Measurements from ENCODE around the gene CRAT. TPM values are rescaled to one million over a fixed set of nuclear protein-coding genes. Genes with fewer than 3 reads are reported as not detected.

CRAT gene
- total and polyA plus RNA-seq, 2 experiments from 2014 or later: 40.4 to 64.6 TPM

GRCh38 chr9:129079829-129080228, 30.8 kb downstream of the CRAT start:
- 90% methylated on average over 13 of the region's 13 CpGs for WGBS (ENCODE audit: low lambda C conversion rate, missing lambda C conversion rate)
- H3K4me1 ChIP-seq (ENCODE audit: insufficient read depth): peaks cover 5% of the 10 kb centered on the region
- TF ChIP-seq EZH2phosphoT487 (IDR thresholded peaks at IDR 0.05; ENCODE audit: low read depth, severe bottlenecking, unreplicated experiment) (no peak), EZH2 (IDR thresholded peaks at IDR 0.05; ENCODE audit: borderline replicate concordance) (no peak)
- TF ChIP-seq, protein P1, sequence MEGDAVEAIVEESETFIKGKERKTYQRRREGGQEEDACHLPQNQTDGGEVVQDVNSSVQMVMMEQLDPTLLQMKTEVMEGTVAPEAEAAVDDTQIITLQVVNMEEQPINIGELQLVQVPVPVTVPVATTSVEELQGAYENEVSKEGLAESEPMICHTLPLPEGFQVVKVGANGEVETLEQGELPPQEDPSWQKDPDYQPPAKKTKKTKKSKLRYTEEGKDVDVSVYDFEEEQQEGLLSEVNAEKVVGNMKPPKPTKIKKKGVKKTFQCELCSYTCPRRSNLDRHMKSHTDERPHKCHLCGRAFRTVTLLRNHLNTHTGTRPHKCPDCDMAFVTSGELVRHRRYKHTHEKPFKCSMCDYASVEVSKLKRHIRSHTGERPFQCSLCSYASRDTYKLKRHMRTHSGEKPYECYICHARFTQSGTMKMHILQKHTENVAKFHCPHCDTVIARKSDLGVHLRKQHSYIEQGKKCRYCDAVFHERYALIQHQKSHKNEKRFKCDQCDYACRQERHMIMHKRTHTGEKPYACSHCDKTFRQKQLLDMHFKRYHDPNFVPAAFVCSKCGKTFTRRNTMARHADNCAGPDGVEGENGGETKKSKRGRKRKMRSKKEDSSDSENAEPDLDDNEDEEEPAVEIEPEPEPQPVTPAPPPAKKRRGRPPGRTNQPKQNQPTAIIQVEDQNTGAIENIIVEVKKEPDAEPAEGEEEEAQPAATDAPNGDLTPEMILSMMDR (IDR thresholded peaks at IDR 0.05; ENCODE audit: poor library complexity): no peak
- peaks cover 27% of the 10 kb centered on the region for H3K79me2 ChIP-seq
- no peaks in the 10 kb centered on the region for H4K20me1 ChIP-seq (ENCODE audit: insufficient read depth, poor library complexity, severe bottlenecking)
- no peak for DNase-seq (ENCODE audit: low spot score)
- no peaks in the 10 kb centered on the region for H3K9me2 ChIP-seq (replicated peaks; ENCODE audit: insufficient read depth)
- H3K27me3 ChIP-seq: no peaks in the 10 kb centered on the region
- no peaks in the 10 kb centered on the region for H3K36me3 ChIP-seq (replicated peaks; ENCODE audit: insufficient read depth, low read depth)
- H3K27ac ChIP-seq: no peak overlapping the region
- H3K4me2 ChIP-seq: peak overlapping the region; percentile 77
- peak overlapping the region; percentile 32 for H3K4me3 ChIP-seq
- H2AFZ ChIP-seq: peak overlapping the region; percentile 34
- no peaks in the 10 kb centered on the region for H3K9me3 ChIP-seq (ENCODE audit: low read depth)

GRCh38 chr9:129078691-129079503, 31.7 kb downstream of the CRAT start:
- Histone ChIP-seq H3K9me2 (replicated peaks; ENCODE audit: insufficient read depth) (no peaks in the 10 kb centered on the region), H3K4me1 (ENCODE audit: insufficient read depth) (peaks cover 5% of the 10 kb centered on the region), H3K27me3 (no peaks in the 10 kb centered on the region), H2AFZ (no peak overlapping the region), H3K27ac (no peak overlapping the region), H3K9me3 (ENCODE audit: low read depth) (no peaks in the 10 kb centered on the region), H3K36me3 (replicated peaks; ENCODE audit: insufficient read depth, low read depth) (no peaks in the 10 kb centered on the region), H3K4me3 (no peak overlapping the region), H3K4me2 (no peak overlapping the region), H3K79me2 (peaks cover 27% of the 10 kb centered on the region), H4K20me1 (ENCODE audit: insufficient read depth, poor library complexity, severe bottlenecking) (no peaks in the 10 kb centered on the region)
- WGBS (ENCODE audit: low lambda C conversion rate, missing lambda C conversion rate): 84% methylated on average over 18 of the region's 18 CpGs
- no peak for TF ChIP-seq EZH2phosphoT487 (IDR thresholded peaks at IDR 0.05; ENCODE audit: low read depth, severe bottlenecking, unreplicated experiment)
- TF ChIP-seq, protein P1 (IDR thresholded peaks at IDR 0.05; ENCODE audit: poor library complexity): no peak
- no peak for TF ChIP-seq EZH2 (IDR thresholded peaks at IDR 0.05; ENCODE audit: borderline replicate concordance)
- no peak for DNase-seq (ENCODE audit: low spot score)

GRCh38 chr9:129077236-129077635, 33.4 kb downstream of the CRAT start:
- Histone ChIP-seq H3K79me2 (peaks cover 11% of the 10 kb centered on the region), H3K9me2 (replicated peaks; ENCODE audit: insufficient read depth) (no peaks in the 10 kb centered on the region), H3K9me3 (ENCODE audit: low read depth) (no peaks in the 10 kb centered on the region), H3K36me3 (replicated peaks; ENCODE audit: insufficient read depth, low read depth) (no peaks in the 10 kb centered on the region), H3K4me1 (ENCODE audit: insufficient read depth) (peaks cover 5% of the 10 kb centered on the region), H3K27me3 (no peaks in the 10 kb centered on the region), H3K4me2 (no peak overlapping the region), H2AFZ (no peak overlapping the region), H3K27ac (no peak overlapping the region), H3K4me3 (no peak overlapping the region), H4K20me1 (ENCODE audit: insufficient read depth, poor library complexity, severe bottlenecking) (no peaks in the 10 kb centered on the region)
- WGBS (ENCODE audit: low lambda C conversion rate, missing lambda C conversion rate): 95% methylated on average over 10 of the region's 10 CpGs
- no peak for TF ChIP-seq EZH2phosphoT487 (IDR thresholded peaks at IDR 0.05; ENCODE audit: low read depth, severe bottlenecking, unreplicated experiment)
- TF ChIP-seq, protein P1 (IDR thresholded peaks at IDR 0.05; ENCODE audit: poor library complexity): no peak
- no peak for DNase-seq (ENCODE audit: low spot score)

Data from hepatocyte (in vitro differentiated cells).